ENCODE results near the gene PLEKHH1. TPM values are rescaled to one million over a fixed set of nuclear protein-coding genes. Genes with fewer than 3 reads are reported as not detected.

Gene PLEKHH1
- 0.13 TPM in 2 replicates for total RNA-seq

DNA sequence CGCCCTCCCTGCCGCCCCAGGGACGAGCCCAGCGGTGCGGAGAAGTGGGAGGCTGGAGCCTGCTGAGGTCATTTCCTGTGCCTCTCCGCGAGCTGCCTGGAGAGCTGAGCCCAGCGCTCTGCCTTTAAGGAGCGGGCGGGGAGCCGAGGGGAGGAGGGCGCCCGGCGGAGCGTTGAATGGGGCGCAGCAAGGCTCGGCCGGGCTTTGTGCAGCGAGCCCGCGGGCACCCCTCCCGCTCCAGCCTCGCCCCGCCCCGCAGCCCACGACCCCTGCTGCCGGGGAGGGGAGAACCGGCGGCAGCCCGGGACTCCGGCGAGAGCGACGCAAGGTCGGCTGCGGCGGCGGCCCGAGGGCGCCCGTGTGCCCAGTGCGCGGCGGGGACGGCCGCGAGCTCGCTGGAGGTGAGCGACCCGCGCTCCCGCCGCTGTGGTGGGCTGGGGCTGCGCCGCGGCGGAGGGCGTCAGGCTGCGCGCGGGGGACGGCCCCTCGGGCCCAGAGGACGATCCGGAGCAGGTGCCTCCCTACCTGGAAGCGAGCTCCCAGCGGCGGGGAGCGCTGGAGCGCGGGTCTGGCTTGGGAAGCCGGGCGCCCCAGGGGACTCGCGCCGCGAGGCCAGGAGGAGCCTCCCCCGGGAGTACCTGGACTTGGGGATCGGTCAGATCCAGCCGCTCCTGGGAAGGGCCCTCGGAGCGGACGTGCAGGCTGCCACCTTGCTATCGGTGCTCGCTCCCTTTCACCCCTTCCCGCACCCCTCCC is at the start of gene PLEKHH1:
Gene PLEKHH1 (plus strand): TSS at position 293 of the 756 bp plus-strand sequence. CDS start 8,578 bp downstream, outside the sequence.
- peak in 1 of 2 donors; percentile 61 for DNase-seq (ENCODE audit: low read depth in 2 of 2)

DNA sequence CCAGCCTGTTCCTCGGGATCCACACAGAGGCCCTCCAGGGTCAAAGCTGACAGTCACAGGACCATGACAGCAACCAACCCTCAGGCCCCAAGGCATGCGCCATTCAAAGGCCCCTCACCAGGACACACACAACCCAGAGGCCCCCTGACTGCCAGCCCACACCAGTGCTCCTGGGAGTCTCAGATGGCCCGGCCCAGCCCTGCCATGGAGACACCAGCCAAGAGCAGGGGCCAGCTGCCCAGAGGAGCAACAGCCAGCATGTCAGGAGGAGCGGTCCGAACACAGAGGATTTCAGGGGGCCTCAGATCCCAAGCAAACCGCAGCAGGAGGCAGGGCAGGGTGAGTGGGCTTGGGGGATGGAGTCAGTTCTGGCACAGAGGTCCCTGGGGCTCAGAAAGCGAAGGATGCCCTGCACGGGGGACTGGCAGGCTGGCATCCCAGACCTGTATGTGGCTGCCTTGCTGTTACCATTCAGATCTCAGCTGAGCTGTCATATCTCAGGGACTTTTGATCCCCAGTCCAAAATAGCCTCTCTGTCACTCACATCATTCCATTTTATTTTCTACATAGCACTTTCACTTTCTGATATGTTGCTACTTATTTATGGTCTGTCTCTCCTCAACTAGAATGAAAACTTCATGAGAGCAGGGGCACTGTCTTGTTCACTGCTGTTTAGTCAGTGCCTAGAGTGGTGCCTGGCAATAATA is 49.4 kb upstream of the PLEKHH1 start:
- no peak for DNase-seq (ENCODE audit: low read depth in 2 of 2)

DNA sequence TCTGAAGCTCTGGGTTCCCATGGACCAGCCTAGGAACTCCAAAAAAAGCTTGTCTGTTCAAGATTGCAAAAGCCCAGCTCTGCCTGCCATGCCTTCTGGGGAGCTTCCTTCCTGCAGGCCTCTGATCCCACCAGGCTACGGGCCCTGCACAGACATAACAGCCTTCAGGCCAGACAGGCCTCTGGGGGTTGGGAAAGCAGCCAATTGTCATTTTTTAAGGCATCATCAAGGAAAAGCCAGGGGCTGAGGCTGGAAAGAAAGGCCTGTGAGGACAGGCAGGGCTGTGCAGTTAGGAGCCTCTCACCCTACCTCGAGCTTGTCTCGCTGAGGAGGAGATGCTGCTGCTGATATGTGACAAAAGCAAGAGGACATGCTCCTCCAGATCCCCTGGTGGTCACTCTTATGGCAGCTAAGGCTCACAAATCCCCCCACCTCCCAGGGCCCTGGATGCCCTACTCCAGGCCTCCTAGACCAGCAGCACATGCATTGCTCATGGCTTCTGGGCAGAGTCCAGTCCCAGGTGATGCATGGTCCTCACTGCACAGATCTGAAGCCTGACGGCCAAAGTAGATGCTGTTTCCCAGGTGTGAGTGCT is 47.5 kb upstream of the PLEKHH1 start:
- peak in 1 of 2 donors; percentile 9 for DNase-seq (ENCODE audit: low read depth in 2 of 2)

DNA sequence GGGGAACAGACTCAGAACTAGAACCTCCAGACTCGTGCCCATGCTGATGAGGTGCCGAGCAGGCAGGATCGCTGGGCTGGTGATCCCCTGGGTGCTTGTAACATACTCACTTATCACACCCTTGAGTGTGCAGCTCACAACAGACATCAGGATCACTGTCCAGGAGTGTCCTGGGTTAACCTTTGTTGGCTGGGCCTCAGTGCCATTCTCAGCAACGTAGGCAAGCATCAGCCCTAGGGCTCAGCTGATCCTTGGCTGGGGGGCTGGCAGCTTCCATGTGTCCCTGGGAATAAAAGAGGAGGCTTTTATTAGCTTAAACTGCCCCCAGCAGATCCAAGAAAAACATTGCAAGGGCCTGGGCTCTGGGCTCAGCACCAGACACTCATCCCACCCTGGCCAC is 46.2 kb upstream of the PLEKHH1 start:
- no peak for DNase-seq (ENCODE audit: low read depth in 2 of 2)

DNA sequence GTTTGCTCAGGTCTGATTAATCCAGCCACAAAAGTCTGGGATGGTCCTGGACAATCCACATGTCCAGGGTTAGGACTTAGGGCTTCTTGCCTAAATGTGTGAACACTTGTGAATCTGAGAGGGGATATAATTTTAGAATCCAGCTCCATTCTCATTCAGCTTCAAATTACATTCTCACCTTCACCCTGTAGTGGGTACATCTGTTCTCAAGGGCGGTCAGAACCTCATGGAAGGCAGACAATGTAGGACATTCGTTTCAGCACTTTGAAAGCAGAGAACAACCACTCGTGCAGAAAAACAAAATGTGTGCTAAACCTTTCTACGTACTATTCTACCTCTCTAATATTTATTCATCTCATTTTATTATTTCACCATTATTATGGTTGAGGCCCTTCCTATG is 45.8 kb upstream of the PLEKHH1 start:
- DNase-seq (ENCODE audit: low read depth in 2 of 2) = no peak

DNA sequence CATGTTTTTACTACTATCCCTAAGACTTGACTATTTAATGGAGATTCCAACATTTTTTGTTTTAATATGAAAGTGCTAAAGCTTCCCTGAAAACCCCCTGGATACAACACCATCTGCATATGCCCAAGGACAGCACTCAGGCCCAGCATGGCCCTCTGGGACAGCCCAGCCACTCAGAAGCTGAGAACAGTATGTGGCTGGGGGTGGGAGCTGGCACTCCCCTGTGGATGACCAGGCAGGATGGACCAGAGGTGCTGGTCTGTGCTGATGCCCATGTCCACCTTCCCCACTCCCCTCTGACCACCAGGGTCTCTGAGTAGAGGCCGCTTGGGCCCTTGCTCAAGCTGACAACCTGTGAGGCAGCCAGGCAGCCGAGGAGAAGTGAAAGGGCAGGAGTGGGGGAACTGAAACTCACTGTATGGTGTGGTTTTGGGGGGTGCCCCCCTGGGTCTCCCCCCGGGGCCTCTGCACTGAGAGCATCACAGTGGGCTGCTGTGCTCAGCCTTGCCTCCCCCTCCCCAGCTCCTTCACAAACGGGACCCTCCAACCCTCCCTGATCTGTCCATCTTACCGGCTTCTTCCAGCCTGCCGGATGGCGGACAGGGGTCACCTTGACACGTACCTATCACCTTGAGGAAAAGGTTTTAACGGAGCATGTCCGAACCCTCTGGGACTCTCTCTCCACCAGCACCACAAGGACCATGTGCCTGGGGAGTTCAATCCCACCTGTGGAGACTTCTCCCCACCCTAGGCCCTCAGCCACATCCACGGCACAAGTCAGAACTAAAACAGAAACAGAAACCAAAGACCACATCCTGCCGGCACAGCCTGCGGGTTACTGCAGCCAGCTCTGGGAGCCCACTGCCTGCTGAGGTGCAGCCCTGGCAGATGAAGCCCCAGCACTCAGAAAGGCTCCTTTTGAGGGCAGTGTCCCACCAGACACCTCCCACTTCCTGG is 44.9 kb upstream of the PLEKHH1 start, which contains the start of gene TMEM229B:
Gene TMEM229B (minus strand): TSS at position 785 of the 957 bp plus-strand sequence. CDS start 14,798 bp downstream, outside the sequence.
- DNase-seq (ENCODE audit: low read depth in 2 of 2) = peak in 1 of 2 donors; percentile 11

DNA sequence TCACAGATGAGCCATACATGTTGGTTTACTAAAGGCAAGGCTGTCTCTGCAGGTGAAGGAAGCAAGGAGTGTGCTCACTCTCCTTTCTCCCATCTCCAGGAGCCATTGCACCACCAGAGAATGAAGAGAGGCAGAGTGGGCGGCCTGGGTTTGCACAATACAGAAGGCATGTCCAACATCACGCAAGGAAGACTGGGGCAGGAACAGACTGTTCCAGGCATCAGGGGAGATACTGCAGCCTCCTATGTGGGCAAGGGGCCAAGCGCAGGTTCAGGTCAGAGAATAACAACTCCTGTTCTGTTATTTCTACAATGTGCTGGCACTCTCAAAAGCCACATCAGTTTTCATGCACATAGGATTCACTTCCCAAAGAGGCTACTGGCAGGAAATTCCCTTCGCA is 42.9 kb upstream of the PLEKHH1 start:
- no peak for DNase-seq (ENCODE audit: low read depth in 2 of 2)

DNA sequence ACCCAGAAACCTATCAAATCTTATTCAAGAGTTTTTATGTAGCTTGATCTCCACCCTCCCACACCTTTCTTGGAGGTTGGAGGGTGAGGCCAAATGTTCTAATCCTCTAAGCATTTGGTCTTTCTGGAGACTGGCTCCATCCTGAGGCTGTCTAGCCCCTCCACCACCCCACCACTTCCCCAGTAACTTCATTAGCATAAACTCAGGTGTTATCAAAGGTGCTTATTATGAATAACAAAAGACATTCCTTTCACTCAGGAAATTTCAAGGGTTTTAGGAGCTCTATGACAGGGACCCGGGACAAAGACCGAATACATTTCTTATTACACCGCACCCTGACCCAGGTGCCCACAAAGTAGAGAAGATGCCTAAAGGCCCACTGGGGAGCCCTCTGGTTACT is 41.8 kb upstream of the PLEKHH1 start:
- DNase-seq (ENCODE audit: low read depth in 2 of 2) = no peak

DNA sequence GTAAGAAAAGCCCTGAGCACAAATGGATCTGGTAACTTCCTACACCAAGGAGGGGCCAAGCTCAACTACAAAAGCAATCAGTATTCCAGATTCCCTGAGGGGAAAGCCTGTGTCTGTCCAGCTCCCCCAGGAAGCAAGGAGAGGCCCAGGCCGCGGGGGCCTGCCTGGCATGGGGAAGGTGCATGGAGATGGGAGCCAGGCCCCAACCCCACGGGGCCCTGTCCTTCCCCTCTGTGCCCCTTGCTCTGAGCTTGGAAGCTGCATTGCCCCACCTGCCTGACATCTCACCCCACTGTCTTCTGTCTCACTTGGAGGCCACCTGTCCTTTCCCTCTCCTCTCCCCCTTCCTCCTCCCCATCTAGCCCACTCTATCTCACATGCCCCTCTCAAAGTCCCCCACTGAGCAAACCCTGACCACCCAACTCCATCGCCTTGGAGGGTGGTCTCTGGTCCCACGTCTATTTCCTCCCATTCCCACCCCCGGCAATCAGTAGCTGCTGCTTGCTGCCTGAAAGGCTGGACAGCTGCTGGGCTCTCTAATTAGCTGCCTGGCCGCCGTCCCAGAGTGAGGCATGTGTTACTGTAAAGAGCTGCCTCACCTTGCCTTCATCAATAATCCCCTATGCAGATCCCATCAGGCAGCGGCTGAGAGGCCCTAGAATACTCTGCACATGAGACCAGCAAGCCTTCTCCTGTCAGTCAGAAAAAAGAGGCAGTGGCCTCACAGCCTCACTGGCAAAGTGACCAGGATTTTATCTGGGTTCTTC is 41.2 kb upstream of the PLEKHH1 start:
- no peak for DNase-seq (ENCODE audit: low read depth in 2 of 2)

DNA sequence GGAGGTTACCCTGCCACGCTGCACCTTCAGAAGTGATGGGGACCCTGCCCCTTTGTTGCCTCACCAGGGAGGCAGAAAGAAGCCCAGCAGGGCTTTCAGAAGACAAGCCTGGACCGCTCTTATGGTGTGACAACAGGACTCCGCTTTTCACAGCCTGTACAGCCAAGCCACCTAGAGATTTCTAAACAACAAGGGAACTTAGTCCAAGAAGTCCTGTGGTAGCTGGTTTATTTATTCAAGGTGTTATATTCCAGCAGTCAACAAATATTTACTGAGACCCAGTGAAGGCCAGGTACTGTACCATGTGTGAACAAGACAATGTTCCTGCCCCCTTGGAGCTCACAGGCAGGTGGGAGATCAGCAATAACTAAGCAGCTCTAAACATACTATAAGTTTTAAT is 40.6 kb upstream of the PLEKHH1 start:
- no peak for DNase-seq (ENCODE audit: low read depth in 2 of 2)

DNA sequence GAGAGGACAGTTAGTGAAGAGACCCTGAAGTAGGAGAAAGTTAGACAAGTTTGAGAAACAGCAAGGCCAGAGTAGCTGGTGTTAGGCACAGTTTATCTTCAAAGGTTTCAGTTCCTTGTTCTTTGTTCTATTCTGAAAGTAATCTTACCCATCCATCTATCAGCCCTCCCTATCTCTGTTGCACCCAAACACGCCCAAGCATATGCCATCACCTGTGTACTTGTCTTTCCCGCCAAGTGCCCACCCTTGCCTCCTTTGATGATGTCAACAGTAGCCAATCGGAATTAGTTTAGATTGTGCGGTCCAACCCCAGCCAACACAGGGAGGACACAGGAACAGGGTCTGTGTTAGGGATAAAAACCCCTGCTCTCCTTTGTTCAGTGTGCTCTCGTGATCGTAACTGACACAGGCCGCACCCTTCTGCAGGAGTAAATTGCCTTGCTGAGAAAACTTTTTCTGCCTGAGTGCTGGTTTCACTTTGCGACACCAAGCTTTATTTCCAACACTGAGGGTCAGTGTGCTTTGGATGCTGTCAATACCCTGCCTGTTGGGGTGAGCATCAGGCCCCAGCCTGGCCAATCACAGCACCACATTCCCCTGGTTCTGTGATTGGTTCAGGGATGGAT is 39.9 kb upstream of the PLEKHH1 start:
- no peak for DNase-seq (ENCODE audit: low read depth in 2 of 2)

DNA sequence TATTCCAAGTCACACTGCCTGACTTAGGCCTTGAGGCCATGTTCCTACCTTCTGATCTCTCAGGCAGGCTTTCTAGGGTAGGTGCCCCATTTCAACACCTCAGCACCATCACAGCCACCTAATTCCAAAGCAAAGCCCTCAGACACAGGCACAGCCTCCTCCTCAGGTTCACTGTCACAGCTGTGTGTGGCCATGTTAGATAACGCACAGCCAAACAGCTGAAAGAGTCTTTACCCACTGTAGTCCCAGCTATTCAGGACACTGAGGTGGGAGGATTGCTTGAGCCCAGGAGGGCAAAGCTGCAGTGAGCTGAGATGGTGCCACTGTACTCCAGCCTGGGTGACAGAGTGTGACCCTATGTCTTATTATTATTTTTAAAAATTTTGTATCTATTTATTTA is 37.3 kb upstream of the PLEKHH1 start:
- DNase-seq (ENCODE audit: low read depth in 2 of 2) = no peak

DNA sequence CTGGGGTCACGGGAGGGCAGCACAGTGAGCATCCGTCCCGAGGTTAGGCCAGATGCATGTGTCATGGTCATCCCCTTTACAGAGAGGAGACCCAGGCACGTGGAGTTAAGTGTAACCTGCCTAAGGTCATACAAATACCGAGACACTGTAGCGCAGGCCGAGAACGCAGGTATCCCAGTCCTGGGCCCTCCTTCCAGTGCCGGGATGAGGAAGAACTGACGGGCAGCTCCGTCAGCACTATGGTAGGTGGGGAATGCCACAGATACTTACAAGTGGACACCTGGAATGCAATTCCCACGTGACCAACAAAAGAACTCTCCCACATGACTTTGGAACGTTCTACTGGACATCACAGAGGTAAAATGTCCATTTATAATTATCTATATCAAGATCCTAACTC is 35.9 kb upstream of the PLEKHH1 start:
- DNase-seq (ENCODE audit: low read depth in 2 of 2) = no peak

DNA sequence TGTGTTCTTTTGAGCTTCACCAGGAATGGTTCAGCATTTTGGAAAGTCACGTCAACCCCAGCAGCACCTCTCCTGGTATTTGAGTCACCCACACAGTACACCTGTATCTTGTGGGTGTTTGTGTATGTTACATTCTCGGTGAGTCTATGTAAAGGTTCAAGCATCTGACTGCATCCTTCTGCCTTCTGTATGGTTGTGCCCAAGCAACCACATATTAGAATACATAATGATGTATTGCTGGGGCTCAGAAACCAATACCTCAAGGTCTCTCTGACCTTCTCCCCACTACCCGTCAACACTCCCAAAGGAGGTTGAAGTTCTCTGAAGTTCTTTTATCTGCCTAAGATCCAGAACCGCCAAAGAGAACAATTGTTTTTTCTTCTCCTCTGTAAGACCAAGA is 35.4 kb upstream of the PLEKHH1 start:
- DNase-seq (ENCODE audit: low read depth in 2 of 2) = no peak

DNA sequence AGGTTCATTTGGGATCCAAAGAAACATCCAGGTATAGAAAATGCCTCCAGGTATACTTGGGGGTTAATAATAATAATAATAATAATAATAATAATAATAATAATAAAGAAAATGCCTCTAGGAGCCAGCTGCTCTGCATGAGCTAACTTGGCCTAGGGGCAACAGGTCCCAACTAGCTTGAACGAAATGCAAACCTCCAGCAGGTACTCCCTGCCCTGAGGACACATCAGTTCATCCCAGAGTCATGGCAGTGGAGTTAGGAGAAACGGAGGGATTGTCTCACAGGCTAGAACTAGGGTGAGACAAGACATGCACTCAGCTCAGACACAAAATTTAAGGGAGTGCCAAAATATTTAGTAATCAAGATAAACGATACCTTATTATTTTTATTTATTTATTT is 32.1 kb upstream of the PLEKHH1 start:
- no peak for DNase-seq (ENCODE audit: low read depth in 2 of 2)

DNA sequence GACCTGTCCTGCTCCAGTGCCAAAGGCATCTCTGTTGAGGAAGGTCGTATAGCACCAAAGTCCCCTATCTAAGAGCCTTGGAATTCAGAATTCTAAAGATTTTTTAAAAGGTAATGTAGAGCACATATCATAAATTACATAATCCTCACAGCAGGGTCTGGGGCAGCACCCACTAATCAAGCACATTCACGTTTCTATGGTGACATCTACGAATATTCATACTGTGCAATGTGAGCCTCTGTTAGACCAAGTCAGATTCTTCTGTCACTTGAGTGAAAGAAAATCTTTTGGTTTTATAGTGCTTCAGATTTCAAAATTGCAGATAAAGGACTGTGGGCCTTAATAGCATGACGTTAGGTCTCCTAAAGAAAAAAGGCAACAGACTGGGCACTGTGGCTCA is 31.4 kb upstream of the PLEKHH1 start:
- DNase-seq (ENCODE audit: low read depth in 2 of 2) = no peak

DNA sequence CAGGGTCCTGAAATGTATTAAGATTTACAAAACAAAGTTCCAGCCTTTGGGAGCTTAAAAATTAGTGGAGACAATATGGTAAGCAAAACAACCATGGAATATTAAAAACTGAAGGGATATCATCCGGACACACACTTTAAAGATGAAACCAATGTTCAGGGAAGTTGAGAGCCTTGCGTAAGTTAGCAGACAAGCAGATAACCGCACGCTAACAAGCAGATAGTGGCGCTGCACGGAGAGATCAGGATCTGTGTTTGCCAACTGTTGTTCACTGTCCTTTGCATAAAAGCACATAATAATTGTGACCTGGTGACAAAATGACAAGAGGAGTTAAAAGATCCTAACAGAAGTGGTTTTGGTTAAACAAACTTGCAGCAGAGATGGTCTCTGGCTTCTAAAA is 30.2 kb upstream of the PLEKHH1 start:
- no peak for DNase-seq (ENCODE audit: low read depth in 2 of 2)

DNA sequence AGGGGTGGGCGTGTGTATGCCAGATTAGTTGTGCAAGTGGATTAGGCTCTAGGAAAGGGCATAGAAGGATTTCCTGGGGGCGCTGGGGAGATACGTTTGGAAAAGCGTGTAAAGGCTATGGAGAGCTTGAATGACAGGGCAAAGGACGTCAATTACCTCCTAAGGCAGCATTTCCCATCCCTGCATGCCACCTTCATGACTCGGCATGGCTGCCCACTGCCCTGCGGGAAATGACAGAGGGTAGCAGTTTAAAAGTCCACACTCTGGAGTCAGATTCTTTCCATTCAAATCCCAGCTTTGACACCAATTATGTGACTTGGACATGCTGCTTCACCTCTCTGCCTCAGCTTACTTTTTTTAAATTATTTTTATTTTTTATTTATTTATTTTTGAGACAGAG is 29.8 kb upstream of the PLEKHH1 start:
- DNase-seq (ENCODE audit: low read depth in 2 of 2) = no peak

DNA sequence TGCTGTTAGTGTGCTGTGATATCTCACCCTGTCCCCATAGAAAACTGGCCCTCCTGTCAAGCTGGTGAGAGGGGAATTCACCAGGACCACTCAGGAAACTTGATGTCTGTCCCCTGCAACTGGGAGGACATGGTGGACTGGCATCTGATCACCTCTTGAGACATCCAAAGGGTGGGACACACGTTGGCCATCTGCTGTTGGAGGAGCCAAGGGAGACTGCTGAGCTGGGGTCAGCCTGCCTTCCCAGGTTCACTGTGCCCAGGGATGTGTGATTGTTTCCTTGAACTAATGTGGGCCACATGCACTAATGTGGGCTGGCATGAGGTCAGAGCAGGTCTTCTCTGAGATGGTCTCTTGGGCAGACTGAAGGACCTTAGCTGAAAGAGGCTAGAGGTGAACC is 27.8 kb upstream of the PLEKHH1 start:
- no peak for DNase-seq (ENCODE audit: low read depth in 2 of 2)

DNA sequence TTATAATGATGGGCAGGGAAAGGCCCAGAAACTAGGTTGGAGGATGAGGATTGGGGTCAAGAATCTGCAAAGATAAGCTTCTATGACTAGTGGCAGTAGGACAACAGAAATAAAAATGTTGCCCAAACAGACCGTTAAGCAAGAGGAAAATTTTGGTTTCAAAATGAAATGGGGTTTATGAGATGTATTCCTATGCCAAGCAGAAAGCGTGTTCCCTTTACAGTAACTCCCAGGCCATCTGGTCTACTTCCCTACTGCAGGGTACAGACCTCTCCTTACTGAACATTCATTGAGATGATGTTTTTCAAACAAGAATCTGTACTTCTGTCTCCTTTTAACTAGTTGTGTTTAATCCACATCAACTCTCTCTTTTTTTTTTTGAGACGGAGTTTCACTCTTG is 24.1 kb upstream of the PLEKHH1 start:
- DNase-seq (ENCODE audit: low read depth in 2 of 2) = no peak

Data from dermis microvascular lymphatic vessel endothelial cell (primary cell).